ENCODE results near the gene SARS1.

- no peak for TF ChIP-seq CHD2 (IDR thresholded peaks at IDR 0.05; ENCODE audit: low read length, partially characterized antibody)
- TF ChIP-seq, protein P1, sequence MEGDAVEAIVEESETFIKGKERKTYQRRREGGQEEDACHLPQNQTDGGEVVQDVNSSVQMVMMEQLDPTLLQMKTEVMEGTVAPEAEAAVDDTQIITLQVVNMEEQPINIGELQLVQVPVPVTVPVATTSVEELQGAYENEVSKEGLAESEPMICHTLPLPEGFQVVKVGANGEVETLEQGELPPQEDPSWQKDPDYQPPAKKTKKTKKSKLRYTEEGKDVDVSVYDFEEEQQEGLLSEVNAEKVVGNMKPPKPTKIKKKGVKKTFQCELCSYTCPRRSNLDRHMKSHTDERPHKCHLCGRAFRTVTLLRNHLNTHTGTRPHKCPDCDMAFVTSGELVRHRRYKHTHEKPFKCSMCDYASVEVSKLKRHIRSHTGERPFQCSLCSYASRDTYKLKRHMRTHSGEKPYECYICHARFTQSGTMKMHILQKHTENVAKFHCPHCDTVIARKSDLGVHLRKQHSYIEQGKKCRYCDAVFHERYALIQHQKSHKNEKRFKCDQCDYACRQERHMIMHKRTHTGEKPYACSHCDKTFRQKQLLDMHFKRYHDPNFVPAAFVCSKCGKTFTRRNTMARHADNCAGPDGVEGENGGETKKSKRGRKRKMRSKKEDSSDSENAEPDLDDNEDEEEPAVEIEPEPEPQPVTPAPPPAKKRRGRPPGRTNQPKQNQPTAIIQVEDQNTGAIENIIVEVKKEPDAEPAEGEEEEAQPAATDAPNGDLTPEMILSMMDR (IDR thresholded peaks at IDR 0.05): no peak
- 0 out of 2 replicates have a peak, but pooled peaks have one; percentile 16 for TF ChIP-seq POLR2AphosphoS5 (IDR thresholded peaks at IDR 0.05; ENCODE audit: low read depth, low read length)
- TF ChIP-seq, protein P2, sequence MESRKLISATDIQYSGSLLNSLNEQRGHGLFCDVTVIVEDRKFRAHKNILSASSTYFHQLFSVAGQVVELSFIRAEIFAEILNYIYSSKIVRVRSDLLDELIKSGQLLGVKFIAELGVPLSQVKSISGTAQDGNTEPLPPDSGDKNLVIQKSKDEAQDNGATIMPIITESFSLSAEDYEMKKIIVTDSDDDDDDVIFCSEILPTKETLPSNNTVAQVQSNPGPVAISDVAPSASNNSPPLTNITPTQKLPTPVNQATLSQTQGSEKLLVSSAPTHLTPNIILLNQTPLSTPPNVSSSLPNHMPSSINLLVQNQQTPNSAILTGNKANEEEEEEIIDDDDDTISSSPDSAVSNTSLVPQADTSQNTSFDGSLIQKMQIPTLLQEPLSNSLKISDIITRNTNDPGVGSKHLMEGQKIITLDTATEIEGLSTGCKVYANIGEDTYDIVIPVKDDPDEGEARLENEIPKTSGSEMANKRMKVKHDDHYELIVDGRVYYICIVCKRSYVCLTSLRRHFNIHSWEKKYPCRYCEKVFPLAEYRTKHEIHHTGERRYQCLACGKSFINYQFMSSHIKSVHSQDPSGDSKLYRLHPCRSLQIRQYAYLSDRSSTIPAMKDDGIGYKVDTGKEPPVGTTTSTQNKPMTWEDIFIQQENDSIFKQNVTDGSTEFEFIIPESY (IDR thresholded peaks at IDR 0.05; ENCODE audit: borderline replicate concordance, low read depth): no peak
- TF ChIP-seq SIN3A (IDR thresholded peaks at IDR 0.05; ENCODE audit: borderline replicate concordance, low read depth, low read length): no peak
- TF ChIP-seq REST (IDR thresholded peaks at IDR 0.05; ENCODE audit: low read depth, low read length): no peak
Observed at GRCh38 chr1:109198043-109198695, 15.5 kb upstream of the SARS1 start.
